HG03175 (cell line): ENCODE data around the gene FBLIM1.

Experiments used
- ATAC-seq: cut with Tn5 transposase; IDR thresholded peaks from one replicate; pipeline ENCODE4 v1.9.1; 2021; ENCODE audit warnings: mild to moderate bottlenecking, moderate library complexity; ENCODE audit not compliant: unreplicated experiment

FBLIM1 gene, protein sequence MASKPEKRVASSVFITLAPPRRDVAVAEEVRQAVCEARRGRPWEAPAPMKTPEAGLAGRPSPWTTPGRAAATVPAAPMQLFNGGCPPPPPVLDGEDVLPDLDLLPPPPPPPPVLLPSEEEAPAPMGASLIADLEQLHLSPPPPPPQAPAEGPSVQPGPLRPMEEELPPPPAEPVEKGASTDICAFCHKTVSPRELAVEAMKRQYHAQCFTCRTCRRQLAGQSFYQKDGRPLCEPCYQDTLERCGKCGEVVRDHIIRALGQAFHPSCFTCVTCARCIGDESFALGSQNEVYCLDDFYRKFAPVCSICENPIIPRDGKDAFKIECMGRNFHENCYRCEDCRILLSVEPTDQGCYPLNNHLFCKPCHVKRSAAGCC

DNA sequence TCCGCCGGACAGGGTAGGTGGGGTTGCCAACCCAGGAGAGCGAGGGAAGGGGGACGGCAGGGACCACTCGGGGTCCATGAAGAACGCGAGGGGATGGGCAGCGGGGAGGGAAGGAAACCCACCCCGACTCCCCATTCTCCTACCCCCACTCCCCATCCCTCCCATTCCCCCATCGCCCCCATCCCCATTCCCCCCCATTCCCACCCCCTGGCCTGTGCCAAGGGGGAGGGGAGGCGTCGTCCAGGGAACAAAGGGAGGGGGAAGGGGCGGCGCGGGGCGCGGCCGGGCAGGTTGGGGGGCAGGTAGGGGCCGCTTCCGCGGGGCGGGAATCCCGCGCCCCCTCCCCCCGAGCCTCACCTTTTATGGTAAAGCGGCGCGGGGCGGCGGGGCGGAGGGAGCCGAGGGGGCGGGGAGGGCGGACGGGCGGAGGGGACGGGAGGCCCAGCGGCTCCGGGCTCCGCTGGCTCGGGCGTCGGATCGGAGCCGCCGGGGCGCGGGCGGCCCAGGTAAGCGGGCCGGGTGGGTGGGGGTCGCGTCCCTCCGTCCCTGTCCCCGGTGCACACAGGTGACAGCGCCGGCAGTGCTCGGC, at the start of gene FBLIM1:
TSS of gene FBLIM1 (plus strand) at position 453 of the 589 bp plus-strand sequence. CDS start 6,189 bp downstream, outside the sequence.
- no peak for ATAC-seq

DNA sequence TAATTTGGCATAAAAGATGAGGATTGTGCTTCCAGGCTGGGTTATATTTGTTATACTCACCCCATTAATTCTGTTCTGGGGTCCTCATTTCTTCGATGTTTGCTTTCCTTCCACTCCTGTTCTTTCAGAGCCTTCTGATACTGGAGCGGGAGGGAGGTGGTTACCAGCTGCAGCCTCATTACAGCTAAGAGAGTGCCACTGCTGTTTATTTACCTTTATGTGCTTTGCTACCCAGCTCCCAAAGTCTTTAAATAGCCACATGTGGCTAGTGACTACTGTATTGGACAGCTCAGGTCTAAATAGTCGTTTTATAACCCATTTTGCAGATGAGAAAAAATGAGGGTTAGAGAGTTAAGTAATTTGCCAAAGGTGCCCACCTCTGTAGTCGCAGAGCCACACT, 49.4 kb upstream of the FBLIM1 start:
- no peak for ATAC-seq

DNA sequence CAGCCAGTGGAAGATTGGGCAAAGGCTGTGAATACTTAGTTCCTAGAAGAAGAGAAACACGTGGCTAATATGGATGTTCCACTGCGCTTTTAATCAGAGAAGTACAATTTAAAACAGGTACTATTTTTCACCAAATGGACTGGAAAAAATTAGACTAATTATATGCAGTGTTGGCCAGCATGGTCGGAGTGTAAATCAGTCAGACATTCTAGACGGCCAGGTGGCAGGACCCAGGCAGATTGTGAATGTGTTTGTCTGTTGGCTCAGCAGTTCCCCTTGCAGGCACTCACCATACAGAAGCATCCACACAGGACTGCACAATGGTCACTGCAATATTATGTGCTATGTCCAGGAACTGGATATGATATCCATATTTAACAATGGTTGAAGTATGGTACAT, 46.4 kb upstream of the FBLIM1 start:
- peak; percentile 50 for ATAC-seq

DNA sequence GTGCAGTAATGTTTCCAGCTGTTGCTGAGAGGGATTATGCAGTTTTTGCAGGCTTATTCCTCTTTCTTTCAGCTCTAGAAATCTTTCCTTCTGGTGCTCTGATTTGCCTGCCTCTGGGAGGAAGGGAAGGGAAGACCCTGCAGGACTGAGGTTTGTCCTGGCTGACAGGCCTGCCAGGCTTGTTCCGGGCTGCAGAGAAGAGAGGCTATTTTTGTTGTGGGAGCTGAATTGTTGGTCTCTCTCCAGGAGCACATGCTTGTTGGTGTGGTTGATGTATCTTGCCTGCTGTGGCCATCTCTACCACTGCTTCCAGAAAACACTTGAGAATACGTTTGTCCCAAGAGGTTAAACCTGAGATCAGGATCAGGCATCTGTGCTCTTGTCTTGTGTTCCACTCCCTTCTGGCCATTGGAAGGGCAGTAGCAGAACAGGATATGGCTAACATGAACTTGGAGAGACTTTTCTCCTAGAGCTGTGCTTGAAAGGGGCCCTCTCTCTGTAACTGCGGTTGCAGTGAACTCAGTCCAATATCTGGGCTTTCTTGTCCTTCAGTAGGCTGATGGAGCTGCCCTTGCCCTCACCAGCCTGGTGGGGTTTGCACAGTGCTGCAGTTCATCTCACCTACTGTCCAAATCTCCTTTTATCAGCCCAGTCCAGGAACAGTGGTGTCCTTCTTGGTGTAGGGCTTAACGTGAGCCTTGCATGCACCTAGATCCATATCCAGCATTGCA, 44.0 kb upstream of the FBLIM1 start:
- ATAC-seq: no peak

DNA sequence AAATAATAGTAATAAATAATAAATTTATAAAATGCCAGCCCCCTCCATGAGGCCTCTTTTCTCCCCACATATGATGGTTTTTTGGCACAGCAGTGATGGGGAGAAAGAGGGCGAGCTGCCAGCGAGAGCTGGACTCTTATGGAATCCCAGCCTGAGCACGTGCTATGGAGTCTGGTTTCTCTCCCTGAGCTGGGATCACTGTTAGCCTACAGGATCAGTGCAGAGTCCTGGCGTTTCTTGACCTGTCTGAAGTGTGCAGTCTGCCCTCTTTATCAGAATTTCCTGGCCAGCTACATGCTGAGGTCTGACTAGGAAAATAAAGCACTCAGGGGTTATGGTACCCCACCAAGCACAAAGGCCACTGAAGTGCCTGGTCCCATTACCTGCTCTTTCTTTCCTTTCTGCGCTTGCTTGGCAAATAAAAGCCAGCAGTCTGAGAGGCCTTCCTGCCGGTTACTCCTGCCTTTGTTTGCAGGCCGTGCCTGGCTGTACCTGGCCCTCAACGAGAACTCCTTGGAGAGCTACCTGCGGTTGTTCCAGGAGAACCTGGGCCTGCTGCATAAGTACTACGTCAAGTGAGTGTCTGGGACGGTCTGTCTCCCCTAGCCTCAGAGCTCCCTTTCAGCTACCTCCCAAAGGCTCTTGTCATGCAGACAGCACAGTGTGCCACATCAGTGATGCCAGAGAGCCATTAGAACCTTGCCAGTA, 41.0 kb upstream of the FBLIM1 start:
- no peak for ATAC-seq

DNA sequence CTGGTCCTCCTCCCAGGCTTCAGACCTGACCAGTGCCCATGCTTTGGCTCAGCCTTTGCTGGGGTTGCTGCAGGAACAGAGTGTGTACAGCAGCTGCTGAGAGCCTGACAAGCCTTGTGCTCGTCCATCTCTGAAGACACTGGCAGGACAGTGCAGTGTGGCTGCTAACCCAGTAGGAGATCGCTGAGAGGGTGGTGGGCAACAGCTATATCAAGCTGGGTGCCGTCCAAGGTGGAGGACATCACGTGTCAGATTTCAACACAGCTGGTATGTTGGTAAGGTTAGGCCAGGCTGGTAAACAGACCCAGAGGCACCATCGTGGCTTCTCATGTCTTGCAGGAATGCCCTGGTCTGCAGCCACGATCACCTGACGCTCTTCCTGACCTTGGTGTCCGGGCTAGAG, 40.4 kb upstream of the FBLIM1 start:
- ATAC-seq: no peak

DNA sequence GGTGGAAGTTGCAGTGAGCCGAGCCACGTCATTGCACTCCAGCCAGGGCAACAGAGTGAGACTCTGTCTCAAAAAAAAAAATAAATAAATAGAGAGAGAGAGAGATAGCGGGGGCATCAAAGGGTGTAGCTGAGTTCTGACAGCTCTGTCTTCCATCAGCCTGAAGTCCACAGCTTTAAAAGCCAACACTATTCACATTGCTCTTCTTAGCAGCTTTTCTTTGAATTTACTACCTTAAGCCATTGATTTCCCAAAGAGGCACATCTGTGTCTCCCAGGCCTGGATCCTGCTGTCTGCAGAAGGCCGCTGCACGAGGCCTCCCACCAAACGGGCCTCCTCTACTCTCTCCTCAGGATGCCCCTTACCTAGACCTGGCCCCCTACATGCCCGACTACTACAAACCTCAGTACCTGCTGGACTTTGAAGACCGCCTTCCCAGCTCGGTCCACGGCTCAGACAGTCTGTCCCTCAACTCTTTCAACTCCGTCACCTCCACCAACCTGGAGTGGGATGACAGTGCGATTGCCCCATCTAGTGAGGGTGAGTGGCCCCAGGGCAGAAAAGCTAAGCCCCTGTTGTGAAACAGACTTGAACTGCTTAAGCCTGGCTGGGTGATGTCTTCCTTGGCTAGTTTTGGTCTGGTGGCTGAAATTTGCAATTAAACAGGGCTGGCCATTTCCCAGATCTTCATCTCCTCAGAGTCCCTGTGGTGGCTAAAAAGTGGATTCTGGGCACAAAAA, 39.0 kb upstream of the FBLIM1 start:
- ATAC-seq: no peak

DNA sequence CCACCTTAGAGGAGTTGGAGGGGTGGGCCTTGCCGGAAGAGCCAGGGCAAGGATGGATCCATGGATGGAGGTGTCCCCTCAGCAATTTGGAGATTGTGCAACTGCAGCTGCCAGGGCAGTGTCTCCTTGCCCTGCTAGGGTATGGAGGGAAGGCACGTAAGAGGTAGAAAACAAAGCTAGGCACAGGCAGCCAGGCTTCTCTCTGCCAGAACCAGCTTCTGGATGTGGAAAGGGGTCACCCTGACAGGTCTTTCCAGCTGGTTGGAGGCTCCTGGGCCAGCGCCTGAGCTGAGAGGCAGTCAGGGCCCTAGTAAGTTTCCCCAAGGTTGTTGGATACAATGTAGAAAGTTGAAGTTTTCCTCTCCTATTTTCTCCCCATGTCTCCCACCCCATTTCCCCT, 37.7 kb upstream of the FBLIM1 start:
- no peak for ATAC-seq

DNA sequence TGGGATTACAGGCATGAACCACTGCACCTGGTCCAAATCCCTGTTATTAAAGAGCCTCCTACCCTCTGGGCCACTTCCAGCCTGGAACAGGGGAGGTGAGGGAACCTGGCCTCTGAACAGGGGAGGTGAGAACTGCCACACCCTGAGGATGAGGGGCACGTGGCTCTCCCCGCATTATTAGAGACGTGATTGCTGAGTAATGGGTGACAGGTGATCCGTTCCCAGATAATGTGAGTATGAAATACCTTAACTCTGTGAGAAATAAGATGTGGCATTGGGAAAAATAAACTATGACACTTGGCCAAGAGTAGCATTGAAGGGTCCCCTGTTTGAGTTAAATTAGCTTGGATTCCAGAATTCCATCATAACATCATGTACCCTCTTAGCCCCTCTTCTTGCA, 36.2 kb upstream of the FBLIM1 start:
- no peak for ATAC-seq

DNA sequence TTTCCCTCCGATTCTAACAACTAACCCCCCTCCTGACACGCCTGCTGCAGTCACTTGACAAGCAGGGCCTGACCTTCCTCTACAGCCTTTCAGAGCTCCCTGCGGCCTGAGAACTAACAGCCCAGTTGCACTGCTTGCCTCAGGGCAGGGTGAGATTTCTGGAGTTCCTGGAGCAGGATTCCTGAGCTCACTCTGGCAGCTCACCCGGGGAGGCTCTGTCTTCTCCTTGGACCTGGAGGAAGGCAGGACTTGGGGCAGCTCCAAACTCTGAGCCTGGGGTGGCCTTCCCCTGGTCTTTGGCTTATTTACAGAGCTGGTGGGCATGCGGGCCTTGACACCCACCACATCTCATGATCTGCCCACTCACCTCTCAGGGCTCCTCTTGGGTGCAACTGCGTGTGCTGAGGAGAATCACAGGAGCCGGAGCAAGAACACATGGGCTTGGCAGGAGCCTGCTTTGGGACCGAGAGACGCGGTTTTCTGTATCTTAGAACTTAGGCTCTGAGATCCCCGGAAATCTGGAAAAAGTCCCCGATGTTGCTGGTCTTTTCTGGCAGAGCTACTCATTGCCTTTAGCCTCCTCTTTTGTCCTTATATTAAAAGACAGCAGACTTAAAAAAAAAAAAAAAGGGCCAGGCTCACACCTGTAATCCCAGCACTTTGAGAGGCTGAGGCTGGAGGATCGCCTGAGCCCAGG, 35.6 kb upstream of the FBLIM1 start:
- ATAC-seq: no peak

DNA sequence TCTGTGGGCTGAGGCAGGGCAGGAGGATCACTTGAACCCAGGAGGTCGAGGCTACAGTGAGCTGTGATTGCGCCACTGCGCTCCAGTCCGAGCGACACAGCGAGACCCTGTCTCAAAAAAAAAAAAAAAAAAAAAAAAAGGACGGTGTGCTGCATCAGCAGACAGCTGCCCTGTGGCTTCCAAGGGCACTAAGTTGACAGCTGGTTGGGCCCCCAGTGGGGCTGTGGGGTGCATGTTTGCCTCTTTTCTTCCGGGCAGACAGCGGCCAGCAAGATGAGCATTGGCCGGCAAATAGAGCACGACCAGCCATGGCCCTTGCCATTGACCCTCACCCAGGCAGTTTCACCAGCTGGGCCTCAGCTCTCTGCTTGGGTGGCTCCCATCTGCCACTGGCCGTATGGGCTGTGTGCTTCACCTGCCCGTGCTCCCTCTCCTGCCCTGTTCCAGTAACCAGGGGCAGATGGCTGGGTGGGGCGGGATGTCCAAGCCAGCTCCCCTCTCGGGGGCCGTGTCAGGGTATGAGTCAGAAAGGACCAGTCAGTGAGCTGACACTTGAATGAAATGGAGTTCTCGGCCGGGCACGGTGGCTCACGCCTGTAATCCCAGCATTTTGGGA, 34.9 kb upstream of the FBLIM1 start:
- no peak for ATAC-seq

DNA sequence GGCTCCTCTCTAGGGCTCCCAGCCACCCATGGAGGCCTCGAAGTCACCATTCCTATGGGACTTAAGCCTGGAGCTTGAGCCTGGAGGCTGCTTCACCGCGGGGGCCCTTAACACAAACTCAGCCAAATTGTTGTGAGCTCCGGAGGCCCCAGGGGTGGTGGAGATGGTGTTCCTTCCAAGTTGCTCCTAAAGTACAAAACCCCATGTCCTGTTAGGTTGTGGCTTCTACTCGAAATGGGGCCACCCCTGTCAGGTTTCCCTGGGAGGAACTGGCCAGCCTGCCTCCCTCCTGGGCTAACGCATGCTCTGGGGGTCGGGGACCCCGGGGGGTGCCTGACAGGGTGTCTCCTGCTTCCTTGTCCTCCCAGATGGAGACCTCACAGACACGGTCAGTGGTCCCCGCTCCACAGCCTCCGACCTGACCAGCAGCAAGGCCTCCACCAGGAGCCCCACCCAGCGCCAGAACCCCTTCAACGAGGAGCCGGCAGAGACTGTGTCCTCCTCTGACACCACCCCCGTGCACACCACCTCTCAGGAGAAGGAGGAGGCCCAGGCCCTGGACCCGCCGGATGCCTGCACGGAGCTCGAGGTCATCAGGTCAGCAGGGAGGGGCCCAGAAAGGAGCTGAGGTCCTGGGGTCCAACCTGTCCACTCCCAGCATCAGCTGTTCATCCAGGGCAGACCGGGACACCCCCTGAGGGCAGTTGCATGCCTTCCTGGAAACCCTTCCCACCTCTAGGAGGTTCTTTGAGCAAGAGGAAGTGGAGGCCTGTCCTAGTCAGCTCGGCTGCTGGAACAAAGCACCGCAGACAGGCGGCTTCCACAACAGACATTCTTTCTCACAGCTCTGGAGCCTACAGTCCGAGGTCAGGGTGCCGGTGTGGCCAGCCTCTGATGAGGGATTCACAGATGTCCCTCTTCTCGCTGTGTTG, 33.4 kb upstream of the FBLIM1 start:
- ATAC-seq: no peak

DNA sequence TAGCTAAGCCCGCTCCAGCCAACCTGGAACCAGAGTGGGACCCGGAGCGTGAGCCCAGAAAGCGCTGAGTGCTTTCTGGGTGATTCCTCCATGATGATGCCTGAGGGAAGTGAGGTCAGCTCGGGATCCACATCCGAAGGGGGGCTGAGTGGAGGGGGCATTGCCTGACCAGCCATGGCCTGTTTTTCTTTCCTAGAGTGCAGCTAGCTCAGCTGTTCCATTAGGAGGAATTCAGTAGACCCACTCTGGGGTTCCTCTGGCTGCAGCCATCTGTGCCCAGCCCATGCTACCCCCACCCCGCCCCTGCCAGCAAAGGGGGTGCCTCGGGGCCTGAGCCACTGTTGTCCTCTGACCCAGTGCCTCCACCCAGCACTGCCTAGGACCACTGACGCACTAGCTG, 32.1 kb upstream of the FBLIM1 start:
- no peak for ATAC-seq

DNA sequence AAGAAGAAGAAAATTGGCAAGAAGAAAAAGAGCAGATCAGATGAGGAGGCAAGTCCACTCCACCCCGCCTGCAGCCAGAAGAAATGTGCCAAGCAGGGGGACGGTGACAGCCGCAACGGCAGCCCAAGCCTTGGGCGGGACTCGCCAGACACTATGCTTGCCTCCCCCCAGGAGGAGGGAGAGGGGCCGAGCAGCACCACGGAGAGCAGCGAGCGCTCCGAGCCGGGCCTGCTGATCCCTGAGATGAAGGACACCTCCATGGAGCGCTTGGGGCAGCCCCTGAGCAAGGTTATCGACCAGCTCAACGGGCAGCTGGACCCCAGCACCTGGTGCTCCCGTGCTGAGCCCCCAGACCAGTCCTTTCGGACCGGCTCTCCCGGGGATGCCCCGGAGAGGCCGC, 31.6 kb upstream of the FBLIM1 start:
- no peak for ATAC-seq

DNA sequence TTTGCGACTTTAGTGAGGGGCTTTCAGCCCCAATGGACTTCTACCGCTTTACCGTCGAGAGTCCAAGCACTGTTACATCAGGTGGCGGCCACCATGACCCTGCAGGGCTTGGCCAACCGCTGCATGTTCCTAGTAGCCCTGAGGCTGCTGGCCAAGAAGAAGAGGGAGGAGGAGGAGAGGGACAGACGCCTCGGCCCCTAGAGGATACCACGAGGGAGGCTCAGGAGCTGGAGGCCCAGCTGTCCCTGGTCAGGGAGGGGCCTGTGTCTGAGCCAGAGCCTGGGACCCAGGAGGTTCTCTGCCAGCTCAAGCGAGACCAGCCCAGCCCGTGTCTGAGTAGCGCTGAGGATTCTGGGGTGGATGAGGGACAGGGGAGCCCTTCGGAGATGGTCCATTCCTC, 31.2 kb upstream of the FBLIM1 start:
- no peak for ATAC-seq

DNA sequence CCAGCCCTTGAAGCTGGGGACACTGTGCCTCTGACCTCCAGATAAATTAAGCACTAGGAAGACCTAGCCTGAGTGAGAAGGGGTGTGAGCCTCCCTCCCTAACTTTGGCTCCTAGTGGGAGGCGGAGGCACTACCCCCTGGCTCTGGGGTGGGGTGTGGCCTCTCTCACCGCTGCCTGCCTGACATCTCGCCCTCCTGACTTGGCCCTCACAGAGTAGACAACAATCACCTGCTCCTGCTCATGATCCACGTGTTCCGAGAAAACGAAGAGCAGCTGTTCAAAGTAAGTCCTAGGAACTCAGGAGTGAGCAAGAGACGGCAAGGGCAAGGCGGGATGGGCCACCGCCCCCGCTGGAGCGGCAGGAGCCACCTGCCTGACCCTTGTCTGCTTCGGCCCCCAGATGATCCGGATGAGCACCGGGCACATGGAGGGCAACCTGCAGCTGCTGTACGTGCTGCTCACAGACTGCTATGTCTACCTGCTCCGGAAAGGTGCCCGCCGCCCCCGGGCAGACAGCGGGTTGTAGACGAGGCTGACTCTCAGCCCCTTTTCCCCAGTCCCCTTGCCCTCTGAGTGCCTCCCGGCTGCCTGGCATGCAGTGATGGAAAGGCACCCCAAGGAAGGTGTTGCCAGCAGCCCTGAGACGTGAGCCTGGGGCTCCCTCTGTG, 30.6 kb upstream of the FBLIM1 start:
- no peak for ATAC-seq

DNA sequence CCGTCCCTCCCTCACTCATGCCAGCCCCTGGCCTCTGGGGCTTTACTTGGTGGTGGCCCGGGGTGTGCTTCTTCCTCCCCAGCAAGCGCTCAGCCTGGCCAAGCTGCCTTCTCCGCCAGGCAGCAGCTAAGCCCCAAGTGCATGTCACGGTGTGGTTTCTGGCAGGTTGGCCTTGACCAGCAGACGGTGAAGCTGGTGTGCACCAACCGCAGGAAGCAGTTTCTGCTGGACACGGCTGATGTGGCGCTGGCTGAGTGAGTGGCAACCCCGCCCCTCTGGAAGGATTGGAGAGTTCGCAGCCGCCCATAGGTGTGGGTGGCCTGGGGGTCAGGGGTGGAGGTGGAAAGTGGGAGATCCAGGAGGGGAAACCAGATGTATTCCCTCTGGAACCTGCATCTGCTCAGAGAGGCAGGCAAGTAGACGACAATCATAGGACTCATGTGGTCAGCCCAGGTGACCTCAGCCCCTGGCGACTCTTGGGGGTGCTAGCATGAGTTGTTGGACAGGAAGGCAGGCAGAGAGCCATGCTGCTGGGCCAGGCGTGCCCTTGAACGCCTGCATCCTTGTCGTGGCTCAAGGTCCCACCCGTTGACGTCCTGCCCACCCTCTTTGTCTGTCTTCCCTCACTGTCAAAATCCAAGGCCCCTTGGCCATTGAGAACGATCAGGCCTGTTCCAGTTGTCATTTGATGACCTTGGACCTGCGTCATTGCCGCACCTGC, 29.5 kb upstream of the FBLIM1 start:
- no peak for ATAC-seq
